Measurements from ENCODE around the gene RFC3. TPM values are rescaled to one million over a fixed set of nuclear protein-coding genes. Genes with fewer than 3 reads are reported as not detected.

RFC3 gene
- total RNA-seq, 1 experiment from 2014 or later: 59.2 TPM

- Histone ChIP-seq H3K4ac (ENCODE audit: low read depth, low read length) (no peak overlapping the region), H4K8ac (replicated peaks; ENCODE audit: insufficient read length, low read depth, low read length) (no peak overlapping the region), H2AFZ (ENCODE audit: low read length) (no peak overlapping the region), H3K23me2 (ENCODE audit: insufficient read length, low read depth, low read length, poor library complexity, severe bottlenecking) (no peaks in the 10 kb centered on the region), H3K79me2 (ENCODE audit: insufficient read depth, low read length) (no peaks in the 10 kb centered on the region), H3K4me1 (ENCODE audit: insufficient read depth, low read length) (no peaks in the 10 kb centered on the region), H3K9me3 (ENCODE audit: control insufficient read depth, low read depth, low read length) (no peaks in the 10 kb centered on the region), H3K79me1 (ENCODE audit: insufficient read depth, low read depth, low read length, poor library complexity, severe bottlenecking) (no peaks in the 10 kb centered on the region), H3K18ac (ENCODE audit: insufficient read length, low read depth, low read length) (no peak overlapping the region), H2BK5ac (ENCODE audit: insufficient read length, low read length) (no peak overlapping the region), H4K20me1 (ENCODE audit: control insufficient read depth, insufficient read depth, insufficient read length) (no peaks in the 10 kb centered on the region), H2BK15ac (ENCODE audit: low read depth, low read length) (no peak overlapping the region), H3K14ac (ENCODE audit: insufficient read depth, low read length) (no peak overlapping the region), H2AK5ac (ENCODE audit: insufficient read length, low read length) (no peak overlapping the region), H3K23ac (ENCODE audit: insufficient read length, low read depth, low read length) (no peak overlapping the region), H2BK12ac (ENCODE audit: insufficient read length, low read depth, low read length) (no peak overlapping the region), H3K56ac (ENCODE audit: insufficient read length, low read depth, low read length) (no peak overlapping the region), H3K27me3 (ENCODE audit: insufficient read depth, low read length) (no peaks in the 10 kb centered on the region), H4K91ac (ENCODE audit: insufficient read length, low read depth, low read length) (no peak overlapping the region), H3K4me2 (ENCODE audit: insufficient read depth, insufficient read length, low read length) (no peak overlapping the region), H4K5ac (ENCODE audit: insufficient read length, low read depth, low read length) (no peak overlapping the region), H3K9ac (ENCODE audit: extremely low read depth, insufficient read length, low read length) (no peak overlapping the region), H2BK20ac (ENCODE audit: low read depth, low read length, poor library complexity, severe bottlenecking) (no peak overlapping the region), H3T11ph (ENCODE audit: low read length) (no peak overlapping the region), H2BK120ac (ENCODE audit: low read depth, low read length, poor library complexity, severe bottlenecking) (no peak overlapping the region), H3K27ac (ENCODE audit: insufficient read length, low read depth, low read length) (no peak overlapping the region)
- no peaks in the 10 kb centered on the region for H3K27me3 Mint-ChIP-seq (ENCODE audit: low read depth)
- no peak overlapping the region for H3K27ac Mint-ChIP-seq
- H3K36me3 Mint-ChIP-seq (ENCODE audit: insufficient read depth in 1 of 3, low read depth in 3 of 3): peaks cover 0 to 5% (median 0%) of the 10 kb centered on the region in 3 experiments; a peak in 1 of 7 replicates
- peaks cover 7 to 8% of the 10 kb centered on the region in 2 experiments for H3K4me1 Mint-ChIP-seq
- no peak overlapping the region for H3K4me3 Mint-ChIP-seq
- peaks cover 3 to 5% of the 10 kb centered on the region in 2 experiments; a peak in 4 of 5 replicates for H3K9me3 Mint-ChIP-seq
- no CpG with 5 or more reads among the region's 1 CpG for WGBS (ENCODE audit: extremely low coverage, insufficient read length, low lambda C conversion rate)
- no peak for DNase-seq
- TF ChIP-seq CTCF (conservative IDR thresholded peaks at IDR 0.05): no peak
These were observed 28.8 kb upstream of the RFC3 start for GRCh38 chr13:33789066-33789606.

Data from H9 (cell line).